GM12878 (cell line): ENCODE data around the gene LRP1. TPM values are rescaled to one million over a fixed set of nuclear protein-coding genes. Genes with fewer than 3 reads are reported as not detected.

Experiments used
- BRCA1 ChIP-seq: IDR thresholded peaks from 2 replicates; pipeline ENCODE4 v1.6.1; 2011; ENCODE audit warnings: low read depth, low read length, improper control_type of control experiment
- SMC3 ChIP-seq: IDR thresholded peaks from 2 replicates; pipeline ENCODE4 v1.6.1; 2011; ENCODE audit warnings: low read length, improper control_type of control experiment, borderline replicate concordance
- SRF ChIP-seq, 2 experiments: IDR thresholded peaks; 2 replicates each; pipeline ENCODE4 v1.6.1; 2011; ENCODE audit warnings: low read depth in 2 of 2, low read length in 2 of 2, mild to moderate bottlenecking in 1 of 2, moderate library complexity in 1 of 2
- ZNF274 ChIP-seq: IDR thresholded peaks from one replicate; pipeline ENCODE4 v1.8.0; 2011; ENCODE audit not compliant: insufficient read length, insufficient read depth
- ZNF384 ChIP-seq: IDR thresholded peaks from 2 replicates; pipeline ENCODE4 v1.6.1; 2012; ENCODE audit warnings: low read depth, mild to moderate bottlenecking, low read length, improper control_type of control experiment, borderline replicate concordance
- polyA plus RNA-seq, 11 experiments: library from polyadenylated mRNA; depleted of rRNA in 4 of 11; unstranded in 6 of 11; stranded (reverse) in 5 of 11; fragments of >200 nt; fragmentation: Nextera tagmentation in 4 of 11; fragmentation: Illumina TruSeq in 1 of 11; extraction: Ambion mirVana in 4 of 11; extraction: Trizol in 1 of 11; gene quantifications; 1 replicate in 1 of 11; 2 replicates in 10 of 11; pipeline versions ENCODE4 v1.2.1 to v1.2.3, GENCODE V29; 2011 to 2016; ENCODE audit warnings: inconsistent platforms in 2 of 11, missing spikeins in 2 of 11, low read depth in 1 of 11
- total RNA-seq, 4 experiments: library from RNA; depleted of rRNA in 3 of 4; stranded (reverse); fragments of >200 nt in 3 of 4; fragmentation: Illumina TruSeq in 1 of 4; extraction: Trizol in 1 of 4; gene quantifications; 2 replicates each; pipeline versions ENCODE4 v1.2.1 to v1.2.3, GENCODE V29; 2013 to 2021
- TF ChIP-seq, protein P1 (sequence below): fragments of 450-650 bp; IDR thresholded peaks from 2 replicates; pipeline ENCODE4 v1.6.1; 2018; ENCODE audit warnings: mild to moderate bottlenecking, low read depth, moderate library complexity; ENCODE audit not compliant: partially characterized antibody
- TF ChIP-seq, protein P2 (sequence below): IDR thresholded peaks from 2 replicates; pipeline ENCODE4 v1.6.1; 2012; ENCODE audit warnings: low read length, inconsistent platforms
- TF ChIP-seq, protein P3 (sequence below): fragments of 450-650 bp; IDR thresholded peaks from 2 replicates; pipeline ENCODE4 v1.6.1; 2017; ENCODE audit warnings: antibody characterized with exemption, mild to moderate bottlenecking, moderate library complexity

The LRP1 gene
- total and polyA plus RNA-seq, 10 of the 15 experiments (the other 5 are each of a cell fraction or from before 2014, with no cell fraction given), result under 0.01 to 1.1 (median 0.20) TPM; not detected in 2

DNA sequence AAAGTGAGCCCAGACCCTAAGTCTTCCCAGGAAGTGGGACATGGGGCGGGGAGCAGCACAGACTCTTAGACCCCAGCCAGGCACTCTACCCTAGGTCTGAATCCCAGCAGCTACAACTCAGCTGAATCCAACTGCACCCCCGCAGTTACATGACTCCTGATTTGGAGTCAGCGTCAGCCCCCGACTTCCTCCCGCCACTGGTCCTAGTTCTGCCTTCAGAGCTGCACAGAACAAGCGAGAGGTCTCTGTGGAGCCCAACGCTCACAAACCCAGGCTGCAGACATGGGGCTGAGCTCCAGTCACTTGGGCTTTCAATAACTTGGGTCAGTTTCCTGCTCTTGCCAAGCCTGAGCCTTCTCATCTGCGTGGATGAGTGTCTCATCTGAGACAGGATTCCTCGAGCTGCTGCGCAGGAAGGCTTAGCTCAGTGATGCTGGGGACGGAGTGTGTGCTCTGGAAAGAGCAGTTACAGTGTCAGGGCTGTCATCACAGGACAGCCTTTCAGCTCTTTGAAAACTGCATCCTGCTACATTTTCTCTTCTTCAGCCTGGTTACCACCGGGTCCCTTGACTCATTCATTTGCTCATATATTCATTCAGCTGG, 57.7 kb downstream of the LRP1 start (continued):
- TF ChIP-seq, protein P1, sequence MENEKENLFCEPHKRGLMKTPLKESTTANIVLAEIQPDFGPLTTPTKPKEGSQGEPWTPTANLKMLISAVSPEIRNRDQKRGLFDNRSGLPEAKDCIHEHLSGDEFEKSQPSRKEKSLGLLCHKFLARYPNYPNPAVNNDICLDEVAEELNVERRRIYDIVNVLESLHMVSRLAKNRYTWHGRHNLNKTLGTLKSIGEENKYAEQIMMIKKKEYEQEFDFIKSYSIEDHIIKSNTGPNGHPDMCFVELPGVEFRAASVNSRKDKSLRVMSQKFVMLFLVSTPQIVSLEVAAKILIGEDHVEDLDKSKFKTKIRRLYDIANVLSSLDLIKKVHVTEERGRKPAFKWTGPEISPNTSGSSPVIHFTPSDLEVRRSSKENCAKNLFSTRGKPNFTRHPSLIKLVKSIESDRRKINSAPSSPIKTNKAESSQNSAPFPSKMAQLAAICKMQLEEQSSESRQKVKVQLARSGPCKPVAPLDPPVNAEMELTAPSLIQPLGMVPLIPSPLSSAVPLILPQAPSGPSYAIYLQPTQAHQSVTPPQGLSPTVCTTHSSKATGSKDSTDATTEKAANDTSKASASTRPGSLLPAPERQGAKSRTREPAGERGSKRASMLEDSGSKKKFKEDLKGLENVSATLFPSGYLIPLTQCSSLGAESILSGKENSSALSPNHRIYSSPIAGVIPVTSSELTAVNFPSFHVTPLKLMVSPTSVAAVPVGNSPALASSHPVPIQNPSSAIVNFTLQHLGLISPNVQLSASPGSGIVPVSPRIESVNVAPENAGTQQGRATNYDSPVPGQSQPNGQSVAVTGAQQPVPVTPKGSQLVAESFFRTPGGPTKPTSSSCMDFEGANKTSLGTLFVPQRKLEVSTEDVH, result no peak
- TF ChIP-seq, protein P2, sequence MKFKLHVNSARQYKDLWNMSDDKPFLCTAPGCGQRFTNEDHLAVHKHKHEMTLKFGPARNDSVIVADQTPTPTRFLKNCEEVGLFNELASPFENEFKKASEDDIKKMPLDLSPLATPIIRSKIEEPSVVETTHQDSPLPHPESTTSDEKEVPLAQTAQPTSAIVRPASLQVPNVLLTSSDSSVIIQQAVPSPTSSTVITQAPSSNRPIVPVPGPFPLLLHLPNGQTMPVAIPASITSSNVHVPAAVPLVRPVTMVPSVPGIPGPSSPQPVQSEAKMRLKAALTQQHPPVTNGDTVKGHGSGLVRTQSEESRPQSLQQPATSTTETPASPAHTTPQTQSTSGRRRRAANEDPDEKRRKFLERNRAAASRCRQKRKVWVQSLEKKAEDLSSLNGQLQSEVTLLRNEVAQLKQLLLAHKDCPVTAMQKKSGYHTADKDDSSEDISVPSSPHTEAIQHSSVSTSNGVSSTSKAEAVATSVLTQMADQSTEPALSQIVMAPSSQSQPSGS, result no peak
- TF ChIP-seq SMC3 (no peak), ZNF384 (no peak), BRCA1 (no peak), SRF (IDR thresholded peaks at IDR 0.05; ENCODE audit: low read depth in 2 of 2, low read length in 2 of 2) (no peak), ZNF274 (no peak)
- TF ChIP-seq, protein P3, sequence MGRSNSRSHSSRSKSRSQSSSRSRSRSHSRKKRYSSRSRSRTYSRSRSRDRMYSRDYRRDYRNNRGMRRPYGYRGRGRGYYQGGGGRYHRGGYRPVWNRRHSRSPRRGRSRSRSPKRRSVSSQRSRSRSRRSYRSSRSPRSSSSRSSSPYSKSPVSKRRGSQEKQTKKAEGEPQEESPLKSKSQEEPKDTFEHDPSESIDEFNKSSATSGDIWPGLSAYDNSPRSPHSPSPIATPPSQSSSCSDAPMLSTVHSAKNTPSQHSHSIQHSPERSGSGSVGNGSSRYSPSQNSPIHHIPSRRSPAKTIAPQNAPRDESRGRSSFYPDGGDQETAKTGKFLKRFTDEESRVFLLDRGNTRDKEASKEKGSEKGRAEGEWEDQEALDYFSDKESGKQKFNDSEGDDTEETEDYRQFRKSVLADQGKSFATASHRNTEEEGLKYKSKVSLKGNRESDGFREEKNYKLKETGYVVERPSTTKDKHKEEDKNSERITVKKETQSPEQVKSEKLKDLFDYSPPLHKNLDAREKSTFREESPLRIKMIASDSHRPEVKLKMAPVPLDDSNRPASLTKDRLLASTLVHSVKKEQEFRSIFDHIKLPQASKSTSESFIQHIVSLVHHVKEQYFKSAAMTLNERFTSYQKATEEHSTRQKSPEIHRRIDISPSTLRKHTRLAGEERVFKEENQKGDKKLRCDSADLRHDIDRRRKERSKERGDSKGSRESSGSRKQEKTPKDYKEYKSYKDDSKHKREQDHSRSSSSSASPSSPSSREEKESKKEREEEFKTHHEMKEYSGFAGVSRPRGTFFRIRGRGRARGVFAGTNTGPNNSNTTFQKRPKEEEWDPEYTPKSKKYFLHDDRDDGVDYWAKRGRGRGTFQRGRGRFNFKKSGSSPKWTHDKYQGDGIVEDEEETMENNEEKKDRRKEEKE, result no peak
